ENCODE measurements around the gene ESCO1.

ESCO1 gene

DNA sequence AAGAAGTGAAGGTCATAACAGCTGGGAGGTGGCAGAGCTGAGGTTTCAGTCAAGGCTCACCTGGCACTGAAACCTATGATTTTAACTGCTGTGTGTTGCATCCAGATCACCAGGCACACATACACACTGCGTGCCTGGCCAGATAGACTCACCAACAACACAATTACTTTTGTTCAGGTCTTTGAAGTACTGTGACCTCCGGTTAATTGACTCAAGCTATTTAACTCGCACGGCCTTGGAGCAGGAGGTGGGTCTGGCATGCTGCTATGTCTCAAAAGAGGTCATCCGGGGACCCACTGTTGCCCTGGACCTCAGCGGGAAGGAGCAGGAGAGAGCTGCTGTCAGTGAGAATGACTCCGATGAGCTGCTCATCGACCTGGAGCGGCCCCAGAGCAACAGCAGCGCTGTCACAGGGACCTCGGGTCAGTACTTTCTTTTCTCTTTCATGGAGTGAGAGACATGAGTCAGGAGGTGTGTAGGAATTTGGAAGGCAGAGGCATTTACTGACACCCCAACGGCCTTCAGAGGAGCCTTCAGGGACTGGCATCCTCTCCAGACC is 104.1 kb downstream of the ESCO1 start:
- TF ChIP-seq, protein P1, sequence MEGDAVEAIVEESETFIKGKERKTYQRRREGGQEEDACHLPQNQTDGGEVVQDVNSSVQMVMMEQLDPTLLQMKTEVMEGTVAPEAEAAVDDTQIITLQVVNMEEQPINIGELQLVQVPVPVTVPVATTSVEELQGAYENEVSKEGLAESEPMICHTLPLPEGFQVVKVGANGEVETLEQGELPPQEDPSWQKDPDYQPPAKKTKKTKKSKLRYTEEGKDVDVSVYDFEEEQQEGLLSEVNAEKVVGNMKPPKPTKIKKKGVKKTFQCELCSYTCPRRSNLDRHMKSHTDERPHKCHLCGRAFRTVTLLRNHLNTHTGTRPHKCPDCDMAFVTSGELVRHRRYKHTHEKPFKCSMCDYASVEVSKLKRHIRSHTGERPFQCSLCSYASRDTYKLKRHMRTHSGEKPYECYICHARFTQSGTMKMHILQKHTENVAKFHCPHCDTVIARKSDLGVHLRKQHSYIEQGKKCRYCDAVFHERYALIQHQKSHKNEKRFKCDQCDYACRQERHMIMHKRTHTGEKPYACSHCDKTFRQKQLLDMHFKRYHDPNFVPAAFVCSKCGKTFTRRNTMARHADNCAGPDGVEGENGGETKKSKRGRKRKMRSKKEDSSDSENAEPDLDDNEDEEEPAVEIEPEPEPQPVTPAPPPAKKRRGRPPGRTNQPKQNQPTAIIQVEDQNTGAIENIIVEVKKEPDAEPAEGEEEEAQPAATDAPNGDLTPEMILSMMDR (conservative IDR thresholded peaks at IDR 0.05): no peak
- TF ChIP-seq ZFX (IDR thresholded peaks at IDR 0.05): no peak
- H3K27ac ChIP-seq: no peak overlapping the region

DNA sequence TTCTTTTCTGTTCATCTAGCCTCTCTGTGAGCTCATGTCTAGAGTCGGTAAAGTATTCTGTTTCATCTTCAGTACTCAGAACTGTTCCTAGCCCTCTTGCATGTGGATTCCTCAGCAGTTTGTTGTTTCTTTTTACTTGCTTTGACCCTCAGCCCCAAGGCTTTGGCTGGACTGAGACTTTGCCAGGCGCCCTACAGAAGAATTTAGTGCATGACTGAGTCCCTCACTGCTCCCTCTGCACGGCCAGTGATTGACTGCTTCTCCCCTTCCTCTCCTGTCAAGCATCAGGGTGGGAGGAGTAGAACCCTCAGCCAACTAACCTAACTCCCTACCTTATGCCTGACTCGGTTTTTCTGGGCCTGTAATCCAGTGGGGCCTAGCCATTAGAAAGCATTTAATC is 109.8 kb downstream of the ESCO1 start:
- no peak for TF ChIP-seq ZFX (IDR thresholded peaks at IDR 0.05)
- TF ChIP-seq, protein P1 (conservative IDR thresholded peaks at IDR 0.05): no peak
- no peak overlapping the region for H3K27ac ChIP-seq

- no peak overlapping the region for H3K27ac ChIP-seq
- no peak for TF ChIP-seq ZFX (IDR thresholded peaks at IDR 0.05)
- TF ChIP-seq, protein P1 (conservative IDR thresholded peaks at IDR 0.05): no peak
Measured at GRCh38 chr18:21489919-21490495, 110.5 kb downstream of the ESCO1 start.

GRCh38 chr18:21489119-21489750 is 111.3 kb downstream of the ESCO1 start:
- H3K27ac ChIP-seq: no peak overlapping the region
- TF ChIP-seq ZFX (IDR thresholded peaks at IDR 0.05): no peak
- TF ChIP-seq, protein P1 (conservative IDR thresholded peaks at IDR 0.05): peak; percentile 92

GRCh38 chr18:21486905-21487437 is 113.5 kb downstream of the ESCO1 start:
- TF ChIP-seq, protein P1 (conservative IDR thresholded peaks at IDR 0.05): no peak
- TF ChIP-seq ZFX (IDR thresholded peaks at IDR 0.05): no peak
- no peak overlapping the region for H3K27ac ChIP-seq

DNA sequence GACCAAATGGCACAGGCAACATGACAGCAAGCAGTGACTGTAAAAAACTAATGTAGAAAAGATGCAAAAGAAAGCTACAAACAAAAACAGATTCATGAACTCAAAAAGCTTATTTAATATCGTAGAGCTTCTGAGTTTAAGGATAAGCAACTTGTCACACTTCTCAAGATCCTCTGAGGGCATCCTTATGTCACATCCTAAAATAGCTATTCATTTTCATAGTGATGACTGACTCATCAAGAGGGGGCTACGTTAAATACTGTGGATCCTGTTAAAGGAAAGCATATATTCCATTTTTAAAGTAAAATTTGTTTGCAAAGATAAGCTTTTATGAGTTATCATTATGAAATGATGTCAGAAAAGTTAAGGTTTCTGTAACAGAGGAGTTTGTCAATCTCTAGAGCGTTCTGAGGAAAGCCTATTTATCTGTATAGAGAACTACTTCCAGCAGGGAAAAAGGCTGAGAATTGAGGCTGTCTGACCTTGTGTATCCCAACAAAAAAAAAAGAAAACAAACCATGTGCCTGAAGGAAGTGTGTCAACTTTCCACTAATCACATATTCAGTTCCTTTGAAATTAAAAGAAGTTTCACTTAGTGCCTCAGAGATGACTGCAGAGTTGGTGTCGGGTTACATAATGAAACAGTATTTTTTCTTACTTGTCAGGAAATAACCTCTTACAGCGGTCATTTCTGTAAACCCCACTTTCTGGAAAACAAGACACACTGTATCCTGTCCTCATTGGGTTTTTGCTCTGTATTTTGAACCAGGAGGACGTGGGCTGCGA is 115.5 kb downstream of the ESCO1 start:
- TF ChIP-seq ZFX (IDR thresholded peaks at IDR 0.05): no peak
- TF ChIP-seq, protein P1 (conservative IDR thresholded peaks at IDR 0.05): no peak

More for the DNA sequence above, 115.5 kb downstream of the ESCO1 start:
- H3K27ac ChIP-seq: no peak overlapping the region

All from C4-2B (cell line).